Activated CD8-positive, alpha-beta memory T cell treated with anti-CD3 and anti-CD28 coated beads for 48 hours (primary cell): ENCODE results near the gene EGR1.
"Not testable (repeated sequence)": the region's sequence is repeated elsewhere in the genome, so short reads cannot be mapped to it uniquely, and the experiment has no call there.

Source experiments
- DNase-seq, 3 experiments: peaks; one replicate each; pipeline ENCODE4 v3.0.0-alpha.2; 2020; ENCODE audit warnings: low read depth in 2 of 3, low spot score in 2 of 3

Gene EGR1

DNA sequence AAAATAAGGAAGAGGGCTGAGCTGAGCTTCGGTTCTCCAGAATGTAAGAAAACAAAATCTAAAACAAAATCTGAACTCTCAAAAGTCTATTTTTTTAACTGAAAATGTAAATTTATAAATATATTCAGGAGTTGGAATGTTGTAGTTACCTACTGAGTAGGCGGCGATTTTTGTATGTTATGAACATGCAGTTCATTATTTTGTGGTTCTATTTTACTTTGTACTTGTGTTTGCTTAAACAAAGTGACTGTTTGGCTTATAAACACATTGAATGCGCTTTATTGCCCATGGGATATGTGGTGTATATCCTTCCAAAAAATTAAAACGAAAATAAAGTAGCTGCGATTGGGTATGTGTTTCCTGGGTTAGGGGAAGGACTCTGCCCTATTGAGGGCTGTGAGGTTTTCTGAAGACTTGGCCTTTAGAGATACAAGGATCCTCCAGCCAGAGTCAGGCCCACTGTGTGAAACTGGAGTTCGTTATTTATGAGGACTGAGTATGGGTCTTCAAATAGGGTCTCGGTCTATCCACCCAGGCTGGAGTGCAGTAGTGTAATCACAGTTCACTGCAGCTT lies 3.8 kb downstream of the EGR1 start:
- no peak for DNase-seq

DNA sequence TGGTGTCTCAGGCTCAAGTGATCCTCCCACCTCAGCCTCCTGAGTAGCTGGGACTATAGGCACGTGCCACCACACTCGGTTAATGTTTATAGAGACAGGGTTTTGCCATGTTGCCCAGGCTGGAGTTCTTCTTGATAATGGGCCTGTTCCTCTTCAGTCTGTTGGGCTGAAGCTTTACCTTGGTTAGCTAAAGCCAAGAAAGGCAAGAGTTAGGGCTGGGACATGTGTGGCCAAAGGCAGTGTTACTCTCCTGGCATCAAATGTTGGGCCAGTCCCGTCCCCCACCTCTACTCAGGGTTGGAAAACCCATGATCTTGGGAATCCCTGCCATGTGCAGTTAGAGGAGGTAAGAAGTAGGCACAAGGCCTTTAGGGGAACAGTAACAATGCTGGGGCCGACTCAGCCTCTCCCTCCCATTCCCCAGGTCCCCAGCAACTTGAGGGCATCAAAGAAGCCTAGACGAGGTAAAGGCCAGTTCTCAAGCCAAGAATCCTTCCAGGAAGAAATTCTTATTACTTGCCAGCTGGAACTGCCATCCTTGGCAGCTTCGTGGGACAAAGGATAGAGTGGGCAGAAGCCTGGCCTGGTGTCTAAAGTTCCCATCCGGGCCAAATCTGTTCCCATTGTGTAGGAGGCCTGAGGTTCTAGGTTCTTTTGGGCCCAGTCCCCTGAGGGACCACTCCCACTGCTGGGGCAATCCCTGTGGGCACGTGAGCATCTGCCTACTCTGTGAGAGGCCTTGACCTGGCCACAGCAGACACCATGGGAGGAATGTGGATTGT lies 4.5 kb downstream of the EGR1 start:
- DNase-seq: no peak

DNA sequence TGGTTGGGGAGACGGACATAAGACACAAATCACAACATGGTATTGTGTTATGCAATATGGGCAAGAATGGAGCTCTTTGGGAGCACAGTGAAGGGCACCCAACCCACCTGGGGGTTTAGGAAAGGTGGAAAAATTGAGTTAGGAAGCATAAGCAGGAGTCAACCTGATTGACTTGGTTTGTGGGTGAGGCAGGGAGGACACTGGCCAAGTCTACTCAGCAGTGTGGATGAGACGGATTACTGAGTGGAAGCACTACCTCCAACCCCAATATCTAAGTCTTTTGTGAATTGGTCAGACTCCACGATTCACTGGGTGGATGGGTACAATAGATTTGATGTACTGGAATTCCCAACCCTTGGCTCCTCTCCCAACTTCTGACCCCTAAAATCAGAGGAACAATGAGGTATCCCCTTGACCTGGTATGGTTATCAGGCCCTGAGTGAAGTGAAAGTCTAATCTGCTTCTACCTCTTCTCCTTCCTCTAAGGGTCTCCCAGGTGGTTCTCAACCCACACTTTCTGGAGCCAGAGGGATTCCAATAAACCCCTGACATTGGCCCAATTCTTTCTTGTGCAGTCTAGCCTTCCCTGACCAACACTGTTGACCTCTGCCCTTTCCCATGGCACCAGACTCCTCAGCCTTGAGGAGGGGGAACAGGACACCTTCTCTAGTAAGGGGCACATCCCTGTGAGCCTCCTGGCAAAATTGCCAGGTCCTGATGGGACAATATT lies 5.2 kb downstream of the EGR1 start:
- no peak for DNase-seq

DNA sequence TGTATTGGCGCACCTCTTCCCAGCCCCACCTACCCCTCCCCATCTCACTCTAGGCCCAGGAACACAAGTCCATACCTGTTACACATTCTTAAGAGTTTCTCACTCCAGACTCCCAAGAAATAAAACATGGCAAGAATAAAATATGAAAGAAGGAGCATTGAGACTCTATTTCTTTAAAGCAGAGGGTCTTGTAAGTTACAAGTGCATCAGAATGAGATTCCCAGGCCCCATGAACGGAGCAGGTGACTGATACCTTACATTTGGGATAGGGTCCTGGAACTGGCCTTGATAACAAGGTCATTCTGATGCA lies 5.7 kb downstream of the EGR1 start:
- no peak for DNase-seq

DNA sequence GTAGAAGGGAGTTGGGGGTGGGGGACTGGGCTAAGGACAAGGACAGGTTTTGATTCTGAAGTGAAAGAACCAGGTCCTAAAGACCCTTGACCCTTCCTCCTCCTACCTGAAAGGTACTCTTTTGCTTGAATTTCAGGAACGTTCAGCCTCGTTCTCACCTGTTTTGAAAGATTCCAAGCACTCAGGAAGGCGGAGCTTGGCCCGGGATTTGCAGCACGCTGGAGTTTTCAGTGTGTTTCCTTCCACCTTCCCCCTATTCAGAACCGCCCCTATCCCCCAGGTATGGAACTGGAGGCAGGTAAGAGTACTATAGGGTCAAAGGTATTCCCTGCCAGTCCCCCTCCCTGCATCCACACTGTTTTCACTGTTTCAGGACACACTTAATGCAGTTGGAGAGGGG lies 7.1 kb downstream of the EGR1 start:
- no peak for DNase-seq

DNA sequence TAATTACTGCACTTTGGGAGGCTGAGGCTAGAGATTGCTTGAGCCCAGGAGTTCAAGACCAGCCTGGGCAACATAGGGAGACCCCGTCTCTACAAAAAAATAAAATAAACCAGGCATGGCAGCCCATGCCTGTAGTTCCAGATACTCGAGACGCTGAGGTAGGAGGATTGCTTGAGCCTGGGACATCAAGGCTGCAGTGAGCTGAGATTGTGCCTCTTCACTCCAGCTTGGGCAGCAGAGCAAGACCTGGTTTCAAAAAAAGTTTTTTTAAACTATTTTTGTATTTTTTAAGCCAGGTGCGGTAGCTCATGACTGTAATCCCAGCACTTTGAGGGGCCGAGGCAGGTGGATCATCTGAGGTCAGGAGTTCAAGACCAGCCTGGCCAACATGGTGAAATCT lies 7.9 kb downstream of the EGR1 start:
- not testable (repeated sequence) for DNase-seq

DNA sequence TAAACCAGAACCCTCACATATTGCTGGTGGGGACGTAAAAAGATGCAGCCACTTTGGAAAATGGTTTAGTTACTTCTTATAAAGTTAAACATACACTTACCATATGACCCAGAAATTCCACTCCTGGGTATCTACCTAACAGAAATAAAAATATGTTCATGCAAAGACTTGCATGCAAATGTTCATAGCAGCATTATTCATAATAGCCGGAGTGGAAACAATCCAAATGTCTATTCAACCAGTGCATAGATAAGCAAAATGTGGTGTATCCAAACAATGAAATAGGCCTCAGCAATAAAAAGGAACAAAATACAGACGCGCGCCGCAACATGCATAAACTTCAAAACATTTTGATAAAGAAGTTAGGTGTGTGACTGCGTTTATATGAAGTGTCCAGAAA lies 11.6 kb downstream of the EGR1 start:
- DNase-seq: no peak

DNA sequence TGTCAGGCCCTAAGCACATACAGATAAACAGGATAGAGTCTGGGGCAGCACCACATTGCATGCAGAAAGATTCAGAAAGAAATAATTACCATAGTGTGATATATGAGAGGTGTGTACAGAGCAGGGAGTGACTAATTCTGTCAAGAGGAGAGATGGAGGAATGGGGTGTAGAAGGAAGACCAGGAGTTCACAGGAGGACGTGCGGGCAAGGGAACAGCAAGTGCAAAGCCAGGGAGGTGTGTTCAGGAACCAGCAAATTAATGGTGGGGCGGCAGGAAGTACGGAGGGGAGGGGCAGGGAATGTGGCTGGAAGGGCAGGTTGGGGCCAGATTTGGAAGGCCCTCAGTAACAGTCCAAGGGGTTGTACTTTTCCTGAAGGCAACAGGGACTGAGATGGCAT lies 17.4 kb downstream of the EGR1 start:
- no peak for DNase-seq

DNA sequence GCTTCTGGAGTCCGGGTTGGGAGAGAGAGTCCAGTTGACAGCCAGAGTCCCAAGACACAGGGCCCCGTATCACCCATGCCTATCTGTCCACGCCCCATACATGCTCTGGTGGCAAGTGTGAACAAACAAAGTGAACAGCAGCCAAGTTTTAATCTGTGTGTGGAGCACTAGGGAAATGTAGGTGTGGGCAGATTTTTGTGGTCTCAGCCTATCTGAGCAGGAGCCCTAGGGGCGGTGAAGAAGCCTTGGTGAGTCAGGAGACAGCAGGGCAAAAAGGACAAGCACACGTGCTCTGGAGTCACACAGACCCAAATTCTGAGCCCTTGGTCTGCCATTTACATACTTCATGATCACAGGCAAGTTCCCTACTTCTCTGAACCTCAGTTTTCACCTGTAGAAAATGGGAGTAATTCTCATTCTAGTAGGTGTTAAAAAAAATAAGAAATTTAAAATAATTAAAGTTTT lies 23.2 kb downstream of the EGR1 start:
- no peak for DNase-seq

DNA sequence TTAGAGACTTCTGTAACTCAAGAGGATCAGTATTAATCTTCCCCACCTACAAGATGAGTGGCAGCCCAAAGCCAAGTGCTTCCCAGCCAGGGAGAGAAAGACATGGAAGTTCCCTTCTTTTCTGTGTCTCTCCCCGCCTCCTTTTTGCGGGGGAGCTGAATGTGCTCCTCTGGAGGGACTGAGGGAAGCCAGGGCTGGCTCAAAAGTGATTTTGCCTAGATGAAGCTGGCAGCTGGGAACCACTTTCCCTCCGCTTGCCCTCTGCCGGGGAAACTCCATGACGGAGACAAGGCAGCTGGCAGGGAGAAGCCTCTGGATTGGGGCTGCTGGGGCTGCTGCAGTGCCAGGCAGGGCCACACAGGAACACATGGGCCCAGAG lies 24.4 kb downstream of the EGR1 start:
- no peak for DNase-seq

DNA sequence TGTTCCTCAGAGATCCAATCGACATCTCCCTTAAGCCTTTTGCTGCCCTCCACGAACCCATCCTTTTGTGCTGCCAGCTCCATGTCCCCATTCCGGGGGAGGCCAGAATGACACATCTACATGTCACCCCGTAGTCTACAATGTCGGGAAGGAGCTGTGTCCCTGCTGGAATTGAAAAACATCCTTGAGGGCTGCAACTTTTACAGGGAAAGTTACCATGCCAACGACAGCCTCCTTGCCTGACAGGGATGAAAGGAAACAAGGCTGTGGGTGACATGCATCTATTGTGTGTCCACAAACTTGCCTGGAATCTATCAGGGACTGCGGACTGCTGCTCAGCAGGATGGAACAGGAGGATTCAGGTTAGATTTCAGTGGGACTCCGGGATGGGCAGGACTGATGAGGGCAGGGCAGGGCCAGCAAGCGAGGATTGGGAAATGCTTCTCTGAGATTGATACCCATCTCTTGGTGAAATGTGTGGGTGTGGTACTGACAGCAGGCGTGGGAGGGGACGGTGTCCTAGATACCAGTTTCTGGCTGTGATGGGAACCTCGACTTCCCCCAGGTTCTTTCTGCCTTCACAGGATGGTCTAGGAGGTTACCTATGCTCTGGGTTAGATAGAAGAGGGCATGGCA lies 25.5 kb downstream of the EGR1 start:
- no peak for DNase-seq

DNA sequence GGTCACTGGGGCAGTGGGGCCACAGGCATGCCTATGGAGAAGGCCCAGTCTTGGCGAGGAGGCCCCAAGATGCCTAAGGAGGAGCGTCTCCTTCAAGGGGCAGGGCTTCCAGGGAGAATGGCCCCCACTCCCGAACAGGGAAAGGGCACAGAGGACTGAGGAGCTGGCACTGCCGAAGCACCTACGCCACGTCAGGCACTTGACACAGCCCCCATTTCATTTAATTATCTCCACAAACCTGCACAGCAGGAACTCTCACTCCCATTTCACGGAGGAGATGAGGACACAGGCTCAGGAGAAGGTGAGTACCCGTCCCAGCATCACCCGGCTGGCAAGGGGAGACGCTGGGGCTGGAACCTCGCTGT lies 26.0 kb downstream of the EGR1 start:
- no peak for DNase-seq

DNA sequence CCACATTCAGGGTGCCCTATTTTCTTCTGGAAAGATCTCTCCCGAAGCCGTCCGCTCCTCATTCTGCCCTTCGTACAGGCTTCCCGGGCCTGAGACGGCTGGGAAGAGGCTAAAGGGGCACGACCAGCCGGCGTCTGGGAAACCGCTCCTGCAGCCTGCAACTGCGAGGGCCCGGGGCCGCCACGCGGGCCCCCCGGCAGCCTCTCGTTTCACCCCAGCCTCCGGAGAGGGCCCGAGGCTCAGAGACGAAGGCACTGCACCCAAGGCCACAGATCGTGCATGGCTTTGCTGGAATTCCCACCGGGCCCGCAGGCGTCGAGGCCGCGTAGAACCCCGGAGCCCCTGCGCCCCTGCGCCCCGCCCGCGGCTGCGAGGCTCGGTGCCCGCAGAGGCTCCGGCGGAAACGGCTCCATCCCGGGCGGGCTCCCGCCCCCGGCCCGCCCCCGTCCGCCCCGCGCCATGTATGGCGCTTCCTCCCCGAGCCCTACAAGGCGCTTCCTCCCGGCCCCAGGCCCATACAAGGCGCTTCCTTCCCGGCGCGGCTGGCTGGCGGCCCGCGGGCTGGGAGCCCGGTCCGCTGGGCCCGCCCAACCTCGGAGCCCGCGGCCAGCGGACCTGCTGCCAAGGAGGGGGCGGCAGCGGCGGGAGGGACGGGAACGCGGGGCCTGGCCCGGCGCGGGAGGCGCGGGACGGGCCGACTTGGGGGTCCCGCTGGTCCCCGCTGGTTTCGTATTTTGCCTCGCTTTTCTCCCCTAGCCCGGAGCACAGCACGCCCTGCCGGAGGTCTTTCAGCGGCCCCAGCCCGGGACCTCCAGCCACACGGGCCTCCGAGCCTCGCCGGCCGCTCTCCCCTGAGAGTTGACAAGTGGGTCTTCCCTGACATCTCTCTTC lies 26.6 kb downstream of the EGR1 start:
- peak; percentile 52 to 71 (median 58) for DNase-seq

DNA sequence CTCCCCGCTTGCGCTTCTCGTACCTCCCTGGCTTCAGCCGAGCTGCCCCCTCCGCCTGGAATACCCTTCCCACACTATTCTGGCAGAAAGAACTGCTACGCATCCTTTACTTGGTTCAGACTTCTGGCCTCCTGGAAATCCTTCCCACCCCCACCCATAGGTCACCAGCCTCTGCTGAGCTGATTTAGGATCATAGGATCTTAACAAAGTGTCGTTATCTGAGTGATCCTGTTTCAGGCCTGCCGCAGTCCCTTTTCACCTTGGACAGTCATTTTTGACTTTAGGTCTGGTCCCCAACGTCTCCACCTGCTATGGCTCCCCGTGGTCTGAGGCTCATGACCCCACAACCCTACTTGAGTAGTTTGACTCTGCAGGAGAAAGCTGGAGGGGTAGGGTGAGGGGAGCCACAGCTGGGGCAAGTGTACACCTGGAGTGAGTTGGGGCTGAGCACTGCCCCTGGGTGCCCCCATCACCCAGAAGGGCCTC lies 27.3 kb downstream of the EGR1 start:
- DNase-seq: no peak

DNA sequence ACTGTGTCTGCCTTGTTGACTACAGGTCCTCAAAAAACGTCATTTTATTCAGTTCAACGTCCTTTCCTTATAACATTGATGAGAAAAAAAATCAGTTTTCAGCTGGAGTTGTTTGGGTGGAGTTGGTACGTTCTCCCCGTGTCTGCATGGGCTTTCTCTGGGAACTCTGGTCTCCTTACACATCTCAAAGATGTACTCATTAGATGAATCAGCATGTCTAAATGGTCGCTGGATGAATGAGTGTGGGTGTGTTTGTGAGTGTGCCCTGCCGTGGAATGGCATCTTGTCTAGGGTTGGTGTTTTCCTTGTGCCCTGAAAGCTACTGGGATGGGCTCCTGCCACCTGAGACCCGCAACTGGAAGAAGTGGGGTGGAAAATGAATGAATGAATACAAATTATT lies 30.1 kb downstream of the EGR1 start:
- DNase-seq: no peak

DNA sequence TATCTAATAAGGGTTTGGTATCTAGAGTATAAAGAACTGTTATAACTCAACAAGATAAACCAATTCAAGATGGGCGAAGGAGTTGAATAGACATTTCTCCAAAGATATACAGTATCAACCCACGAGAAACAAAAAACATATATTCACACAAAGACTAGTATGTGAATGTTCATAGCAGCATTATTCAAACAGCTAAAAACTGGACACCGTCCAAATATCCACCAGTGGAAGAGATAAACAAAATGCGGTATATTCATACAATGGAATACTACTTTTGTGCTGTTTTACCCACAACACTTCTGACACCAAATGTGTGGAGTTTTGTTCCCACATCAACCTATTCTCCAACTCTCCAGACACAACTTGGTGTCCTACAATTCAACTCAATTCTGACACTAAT lies 33.1 kb downstream of the EGR1 start:
- no peak for DNase-seq

DNA sequence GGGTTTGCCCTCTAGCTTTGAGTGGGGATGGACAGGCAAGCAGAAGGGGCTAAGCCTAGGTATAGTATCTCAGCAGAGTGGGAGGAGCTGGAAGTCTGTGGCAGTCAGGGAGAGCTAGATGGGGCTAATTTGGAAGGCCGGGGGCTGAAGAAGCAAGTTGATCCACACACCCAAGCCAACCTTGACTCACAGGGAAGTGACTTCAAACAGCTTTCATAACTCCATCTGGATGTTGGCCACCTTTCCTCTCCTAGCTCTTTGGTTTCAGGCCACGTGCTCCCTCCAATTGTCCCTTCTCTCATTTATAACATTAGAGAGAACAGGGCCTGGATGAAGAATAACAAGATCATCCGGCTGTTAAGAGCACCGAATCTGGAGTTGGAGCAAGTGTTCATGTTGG lies 36.8 kb downstream of the EGR1 start:
- DNase-seq: no peak

DNA sequence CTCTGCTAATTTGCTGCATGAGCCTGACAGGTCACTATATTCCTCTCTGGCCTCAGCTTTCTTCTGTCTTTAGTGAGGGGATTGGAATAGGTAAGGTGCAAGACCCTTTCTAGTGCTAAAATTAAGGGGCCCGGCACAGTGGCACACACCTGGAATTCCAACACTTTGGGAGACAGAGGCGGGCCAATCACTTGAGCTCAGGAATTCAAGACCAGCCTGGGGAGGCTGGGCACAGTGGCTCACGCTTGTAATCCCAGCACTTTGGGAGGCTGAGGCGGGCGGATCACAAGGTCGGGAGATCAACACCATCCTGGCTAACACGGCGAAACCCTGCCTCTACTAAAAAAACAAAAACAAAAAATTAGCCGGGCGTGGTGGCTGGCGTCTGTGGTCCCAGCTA lies 37.2 kb downstream of the EGR1 start:
- DNase-seq: no peak

DNA sequence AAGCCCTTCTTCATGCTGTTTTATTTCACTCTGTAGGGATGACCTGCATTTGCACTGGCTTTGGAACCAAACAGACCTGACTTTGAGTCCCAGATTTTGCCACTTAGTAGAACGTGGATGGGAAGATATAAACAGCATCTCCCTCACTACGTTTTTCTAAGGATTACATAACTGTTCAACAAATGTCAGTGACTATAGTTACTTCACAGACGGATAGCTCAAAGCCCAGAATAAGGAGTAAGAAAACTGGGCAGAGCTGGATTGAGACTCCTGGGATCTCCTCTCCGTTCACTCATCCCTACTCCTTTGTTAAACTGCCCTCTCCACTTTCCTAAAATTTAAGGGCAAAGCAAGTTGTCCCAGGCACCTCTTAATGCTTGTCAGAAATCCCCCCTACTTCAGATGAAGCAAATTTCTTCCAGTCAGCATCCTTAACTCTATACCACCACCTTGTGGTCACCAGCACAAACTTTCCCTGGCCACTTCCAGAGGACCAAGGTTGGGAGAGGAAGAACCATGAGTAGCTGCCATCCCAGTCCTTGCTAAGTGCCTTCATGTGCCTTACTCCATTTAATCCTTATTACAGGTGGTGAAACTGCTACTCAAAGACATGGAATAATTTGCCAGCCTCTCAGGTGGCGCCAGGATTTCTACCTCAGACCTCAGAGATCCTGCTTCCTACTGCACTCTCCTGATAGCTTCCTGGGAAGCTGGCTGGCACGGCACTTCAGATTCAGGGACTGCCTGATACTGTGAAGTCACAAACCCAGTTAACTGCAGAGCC lies 38.4 kb downstream of the EGR1 start:
- DNase-seq: no peak

DNA sequence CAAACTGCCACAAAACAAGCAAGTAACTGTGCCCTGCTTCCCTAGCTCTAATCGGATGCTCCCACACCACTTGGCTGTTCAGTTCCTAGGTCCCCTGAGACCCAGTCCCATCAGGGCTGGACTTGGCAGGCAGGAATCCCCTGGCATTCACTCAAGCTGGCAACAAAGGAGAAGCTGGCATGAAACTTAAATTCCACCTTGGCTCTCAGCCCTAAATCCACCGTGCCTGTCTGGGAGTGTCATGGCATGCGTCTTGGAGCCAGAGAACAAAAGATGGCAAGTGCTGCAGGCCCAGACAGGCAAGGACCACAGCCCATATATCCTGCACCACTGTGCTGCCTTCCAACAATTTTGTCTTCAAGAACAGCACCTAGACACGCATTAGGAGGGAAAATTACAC lies 39.5 kb downstream of the EGR1 start:
- no peak for DNase-seq
